Skeletal muscle tissue (tissue), 4 donors: ENCODE measurements around the gene USH1C. TPM values are rescaled to one million over a fixed set of nuclear protein-coding genes. Genes with fewer than 3 reads are reported as not detected.
A peak's percentile ranks its signal among the peaks of the same experiment; 100 is the strongest.

Source experiments
- H3K27ac ChIP-seq: one replicate; pipeline ENCODE4 v1.7.0; 2013; ENCODE audit warnings: mild to moderate bottlenecking, low read depth, low read length, inconsistent platforms
- H3K27me3 ChIP-seq, 3 donors: one replicate each; pipeline ENCODE4 v1.7.0; 2013; ENCODE audit warnings: low read length in 3 of 3; ENCODE audit not compliant: control insufficient read depth in 3 of 3, insufficient read depth in 3 of 3
- H3K36me3 ChIP-seq, 3 donors: one replicate each; pipeline ENCODE4 v1.7.0; 2013; ENCODE audit warnings: low read length in 3 of 3; ENCODE audit not compliant: control insufficient read depth in 3 of 3, insufficient read depth in 3 of 3
- H3K4me1 ChIP-seq, 3 donors: one replicate each; pipeline ENCODE4 v1.7.0; 2013; ENCODE audit warnings: low read length in 3 of 3, mild to moderate bottlenecking in 3 of 3; ENCODE audit not compliant: control insufficient read depth in 3 of 3, insufficient read depth in 3 of 3
- H3K4me3 ChIP-seq, 3 donors: one replicate each; pipeline ENCODE4 v1.7.0; 2013; ENCODE audit warnings: low read length in 3 of 3
- H3K9ac ChIP-seq, 3 donors: one replicate each; pipeline ENCODE4 v1.7.0; 2013; ENCODE audit warnings: low read length in 3 of 3, mild to moderate bottlenecking in 3 of 3, moderate library complexity in 2 of 3, low read depth in 1 of 3
- H3K9me3 ChIP-seq, 3 donors: one replicate each; pipeline ENCODE4 v1.7.0; 2013; ENCODE audit warnings: low read length in 3 of 3; ENCODE audit not compliant: control insufficient read depth in 3 of 3
- total RNA-seq: library from RNA; depleted of rRNA; stranded (reverse); fragments of >200 nt; gene quantifications from one replicate; pipeline ENCODE4 v1.2.3, GENCODE V29; 2014
- donor health status: Osteomylitis.

Gene USH1C
- total RNA-seq, 1 donor from 2014 or later: not detected

DNA sequence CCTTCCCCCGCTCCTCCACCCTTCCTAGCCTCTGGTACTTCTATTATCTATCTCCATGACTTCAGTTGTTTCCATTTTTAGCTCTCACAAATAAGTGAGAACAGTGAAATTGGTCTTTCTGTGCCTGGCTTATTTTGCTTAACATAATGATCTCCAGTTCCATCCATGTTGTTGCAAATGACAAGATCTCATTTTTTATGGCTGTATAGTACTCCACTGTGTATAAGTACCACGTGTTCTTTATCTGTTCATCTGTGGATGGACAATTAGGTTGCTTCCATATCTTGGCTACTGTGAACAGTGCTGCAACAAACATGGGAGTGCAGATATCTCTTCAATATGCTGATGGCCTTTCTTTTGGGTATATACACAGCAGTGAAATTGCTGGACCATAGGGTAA lies 60.7 kb downstream of the USH1C start:
- H3K9ac ChIP-seq: no peak overlapping the region
- H3K4me1 ChIP-seq: peaks cover 0 to 4% (median 0%) of the 10 kb centered on the region in 3 donors
- H3K27me3 ChIP-seq: peaks cover 0 to 5% (median 2%) of the 10 kb centered on the region in 3 donors
- no peak overlapping the region for H3K27ac ChIP-seq
- H3K4me3 ChIP-seq: no peak overlapping the region
- no peaks in the 10 kb centered on the region for H3K9me3 ChIP-seq
- H3K36me3 ChIP-seq: no peaks in the 10 kb centered on the region

DNA sequence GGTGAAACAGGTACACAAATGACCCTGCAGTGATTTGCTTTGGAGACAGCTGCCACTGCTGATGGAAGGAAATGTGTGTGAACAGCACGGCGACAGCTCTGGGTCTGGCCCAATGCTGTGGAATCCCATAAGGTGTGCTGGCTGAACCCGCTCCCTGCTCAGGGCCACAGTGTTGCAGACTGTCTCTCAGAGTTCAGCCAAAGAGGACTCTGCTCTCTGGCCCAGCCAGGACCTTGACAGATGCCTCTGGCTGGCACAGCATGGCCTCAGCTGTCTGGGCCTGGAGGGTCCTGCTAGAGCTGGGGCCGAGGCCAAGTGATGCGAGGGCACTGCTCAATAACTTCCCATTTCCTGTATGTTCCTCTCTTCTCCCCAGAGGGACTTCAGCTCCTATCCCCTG lies 62.3 kb downstream of the USH1C start:
- Histone ChIP-seq H3K9ac (no peak overlapping the region), H3K27me3 (peaks cover 4 to 10% (median 9%) of the 10 kb centered on the region in 3 donors), H3K4me3 (no peak overlapping the region), H3K36me3 (no peaks in the 10 kb centered on the region), H3K9me3 (no peaks in the 10 kb centered on the region), H3K27ac (no peak overlapping the region), H3K4me1 (peaks cover 0 to 4% (median 0%) of the 10 kb centered on the region in 3 donors)

DNA sequence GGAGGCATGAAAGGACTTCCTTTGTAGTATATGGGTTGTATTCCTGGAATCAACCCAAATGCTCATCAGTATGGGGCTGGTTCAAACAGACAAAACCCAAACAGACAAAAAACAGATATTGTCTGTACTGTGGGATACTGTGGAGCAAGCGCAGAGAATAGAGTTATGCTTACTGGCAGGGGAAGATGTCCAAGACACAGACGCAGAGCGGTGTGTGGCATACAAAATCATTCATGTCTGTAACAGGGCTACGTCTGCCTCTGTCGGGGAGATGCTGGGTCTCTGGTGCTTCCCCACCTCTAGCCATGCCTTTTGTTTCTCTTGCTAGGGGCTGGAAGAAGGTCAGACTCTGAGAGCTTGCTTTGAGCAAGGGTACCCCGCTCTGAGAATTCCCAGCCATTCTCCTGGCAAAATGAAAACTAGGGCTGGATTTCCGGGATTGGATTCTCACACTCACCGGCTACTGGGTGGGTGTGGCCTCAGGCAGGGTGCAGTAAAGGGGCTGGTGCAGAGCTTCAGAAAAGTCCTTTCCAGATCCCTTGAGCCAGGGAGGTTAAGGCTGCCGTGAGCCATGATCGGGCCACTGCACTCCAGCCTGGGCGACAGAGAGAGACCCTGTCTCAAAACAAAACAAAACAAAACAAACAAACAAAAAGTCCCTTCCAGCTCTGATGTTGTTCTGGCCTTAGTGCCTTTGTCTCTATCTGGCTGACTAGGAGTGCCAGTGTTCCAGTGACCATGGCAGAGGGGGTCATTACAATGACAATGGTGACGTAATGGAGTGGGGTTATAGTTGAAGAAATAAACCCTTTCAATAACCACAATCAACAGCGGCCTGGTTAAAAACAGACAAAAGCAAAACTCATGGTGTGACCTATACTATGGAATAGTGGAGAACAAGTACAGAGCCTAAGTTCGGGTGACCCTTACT lies 64.7 kb downstream of the USH1C start:
- Histone ChIP-seq H3K36me3 (no peaks in the 10 kb centered on the region), H3K27me3 (peaks cover 19 to 26% (median 24%) of the 10 kb centered on the region in 3 donors)

DNA sequence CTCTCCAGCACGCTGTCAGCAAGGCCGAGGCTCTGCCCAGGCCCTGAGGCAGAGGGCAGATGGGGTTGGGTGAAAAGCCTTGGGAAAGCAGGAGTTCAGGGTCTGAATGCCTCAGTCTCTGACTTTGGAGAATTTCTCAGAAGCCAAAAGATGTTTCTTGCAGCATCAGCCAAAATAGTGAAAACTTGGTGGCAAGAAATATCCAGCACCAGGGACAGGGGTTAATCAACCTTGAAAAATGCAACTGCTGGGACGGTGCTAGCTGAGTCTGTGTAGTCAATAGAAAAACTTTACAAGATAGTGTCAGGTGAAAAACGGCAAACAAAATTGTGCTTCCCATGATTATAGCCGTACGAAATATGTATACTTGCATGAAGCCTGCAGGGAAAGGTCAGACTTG lies 66.1 kb downstream of the USH1C start:
- Histone ChIP-seq H3K9ac (no peak overlapping the region), H3K27me3 (peaks cover 25 to 37% (median 26%) of the 10 kb centered on the region in 3 donors), H3K36me3 (no peaks in the 10 kb centered on the region), H3K4me3 (no peak overlapping the region), H3K27ac (no peak overlapping the region), H3K4me1 (peaks cover 7 to 10% (median 10%) of the 10 kb centered on the region in 3 donors), H3K9me3 (no peaks in the 10 kb centered on the region)

More for the DNA sequence above, 64.7 kb downstream of the USH1C start:
- Histone ChIP-seq H3K4me3 (peak overlapping the region in 1 of 3 donors; percentile 3), H3K9me3 (no peaks in the 10 kb centered on the region), H3K27ac (no peak overlapping the region), H3K9ac (no peak overlapping the region), H3K4me1 (peaks cover 7 to 10% (median 10%) of the 10 kb centered on the region in 3 donors)

DNA sequence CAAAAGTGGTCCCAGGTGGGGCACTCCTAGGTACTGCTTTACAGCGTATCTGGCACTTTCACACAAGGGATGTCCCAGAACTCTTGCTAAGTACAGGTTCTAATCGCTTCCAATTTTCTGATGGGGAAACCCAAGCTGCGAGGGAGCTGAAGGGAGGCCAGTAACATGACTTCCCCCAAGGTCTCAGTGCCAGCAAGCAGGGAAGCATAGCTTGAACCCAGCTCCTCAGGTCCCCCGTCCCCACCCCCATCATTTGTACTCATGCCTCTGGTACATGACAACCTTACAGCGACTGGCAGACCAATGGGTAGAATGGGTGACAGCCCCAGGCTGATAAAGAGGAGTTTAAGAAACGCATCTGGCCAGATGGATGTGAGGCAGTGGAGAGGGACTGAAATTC lies 66.9 kb downstream of the USH1C start:
- Histone ChIP-seq H3K9me3 (no peaks in the 10 kb centered on the region), H3K4me3 (no peak overlapping the region), H3K36me3 (no peaks in the 10 kb centered on the region), H3K27ac (no peak overlapping the region), H3K27me3 (peaks cover 26 to 37% (median 28%) of the 10 kb centered on the region in 3 donors), H3K9ac (no peak overlapping the region), H3K4me1 (peaks cover 7 to 10% (median 10%) of the 10 kb centered on the region in 3 donors)

DNA sequence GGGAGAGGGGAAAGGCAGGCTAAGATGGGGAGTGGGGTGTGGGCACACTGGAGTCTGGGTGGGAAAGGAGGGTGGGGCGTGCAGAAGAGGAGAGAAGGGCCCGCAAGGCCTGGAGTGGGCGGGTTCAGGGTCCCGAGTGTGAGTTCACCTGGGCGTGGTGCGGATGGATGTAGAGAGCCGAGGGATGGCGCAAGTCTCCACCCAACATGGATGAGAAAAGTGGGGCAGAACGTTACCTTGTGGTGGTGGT lies 67.2 kb downstream of the USH1C start:
- no peak overlapping the region for H3K4me3 ChIP-seq
- H3K9me3 ChIP-seq: no peaks in the 10 kb centered on the region
- H3K36me3 ChIP-seq: no peaks in the 10 kb centered on the region
- peaks cover 26 to 37% (median 28%) of the 10 kb centered on the region in 3 donors for H3K27me3 ChIP-seq
- no peak overlapping the region for H3K9ac ChIP-seq
- H3K4me1 ChIP-seq: peaks cover 7 to 10% (median 10%) of the 10 kb centered on the region in 3 donors
- H3K27ac ChIP-seq: no peak overlapping the region

DNA sequence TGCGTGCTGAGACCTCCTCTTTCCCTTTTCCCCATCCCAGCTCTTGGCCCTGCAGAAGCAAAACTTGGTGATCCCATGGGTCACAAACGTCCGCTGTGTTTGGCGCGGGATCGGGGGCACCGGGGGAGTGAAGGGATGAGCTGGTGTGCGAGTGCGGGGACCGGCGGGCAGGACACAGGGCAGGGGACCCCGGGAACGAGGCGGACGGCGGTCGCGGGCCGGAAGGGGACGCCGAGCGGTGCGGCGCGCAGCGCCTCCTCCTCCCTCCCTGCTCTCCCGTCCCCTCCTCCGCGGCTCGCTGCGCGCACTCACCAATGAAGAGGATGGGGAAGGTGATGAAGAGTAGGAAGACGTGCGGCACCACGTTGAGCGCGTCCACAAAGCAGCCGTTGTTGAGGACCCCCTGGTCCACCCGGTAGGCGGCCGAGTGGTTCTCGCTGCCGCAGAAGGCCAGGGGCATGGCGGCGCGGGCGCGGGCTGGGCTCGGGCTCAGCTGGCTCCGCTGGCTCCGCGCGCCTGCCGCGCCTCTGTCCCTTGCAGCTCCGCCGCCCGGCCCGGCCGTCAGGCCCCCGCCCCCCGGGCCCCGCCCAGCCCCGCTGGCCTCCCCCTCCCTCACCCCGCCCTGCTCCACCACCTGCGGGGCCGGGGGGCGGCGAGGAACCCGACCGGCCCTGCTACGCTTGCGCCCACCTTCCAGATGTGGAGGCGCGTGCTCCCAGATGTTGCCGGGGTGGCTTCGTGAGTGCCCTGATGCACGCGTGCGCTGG lies 67.7 kb downstream of the USH1C start, which contains the start of gene ABCC8:
ABCC8 (minus strand) TSS at position 529 of the 767 bp plus-strand sequence; CDS start at position 460, 69 bp downstream.
- Histone ChIP-seq H3K4me1 (peaks cover 7 to 10% (median 10%) of the 10 kb centered on the region in 3 donors), H3K27me3 (peaks cover 26 to 37% (median 28%) of the 10 kb centered on the region in 3 donors), H3K36me3 (no peaks in the 10 kb centered on the region), H3K27ac (no peak within 1 kb of the TSS), H3K9me3 (no peaks in the 10 kb centered on the region), H3K9ac (peak within 1 kb of the TSS; percentile 51 to 75 (median 69)), H3K4me3 (peak within 1 kb of the TSS; percentile 67 to 78 (median 74))

DNA sequence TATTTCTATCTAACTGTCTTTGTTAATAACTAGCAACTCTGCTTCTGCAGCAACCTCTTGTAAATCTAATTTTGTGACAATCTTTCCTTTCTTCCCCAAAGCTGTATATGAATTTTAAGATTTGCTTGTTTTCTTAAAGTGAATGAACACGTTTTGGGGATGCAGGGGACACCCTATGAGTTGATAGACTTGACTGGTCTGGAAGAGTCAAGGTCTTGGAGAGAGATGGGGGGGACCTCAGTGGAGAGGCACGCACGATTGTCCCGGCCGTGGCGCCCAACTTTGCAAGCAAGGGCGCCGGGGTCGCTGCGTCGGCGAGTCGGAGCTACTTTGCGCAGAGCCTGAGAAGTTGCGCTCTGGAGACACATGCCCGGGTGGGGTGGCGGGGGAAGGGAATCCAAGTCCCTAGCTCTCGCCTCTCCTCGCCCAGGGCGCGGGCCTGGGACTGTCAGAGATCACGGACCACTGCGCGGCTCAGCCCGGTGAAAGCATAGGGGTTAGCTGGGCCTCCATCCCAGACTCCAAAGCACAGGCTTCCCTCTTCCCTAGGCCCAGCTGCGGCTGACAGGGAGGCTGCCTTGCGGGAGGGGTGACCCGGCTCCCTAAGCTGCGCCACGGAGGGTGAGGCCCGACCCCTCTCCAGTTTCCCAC lies 68.4 kb downstream of the USH1C start:
- no peaks in the 10 kb centered on the region for H3K36me3 ChIP-seq
- peak overlapping the region; percentile 67 to 78 (median 74) for H3K4me3 ChIP-seq
- H3K27me3 ChIP-seq: peaks cover 26 to 41% (median 28%) of the 10 kb centered on the region in 3 donors
- H3K27ac ChIP-seq: no peak overlapping the region
- peaks cover 7 to 10% (median 10%) of the 10 kb centered on the region in 3 donors for H3K4me1 ChIP-seq
- no peaks in the 10 kb centered on the region for H3K9me3 ChIP-seq
- peak overlapping the region; percentile 51 to 75 (median 69) for H3K9ac ChIP-seq

DNA sequence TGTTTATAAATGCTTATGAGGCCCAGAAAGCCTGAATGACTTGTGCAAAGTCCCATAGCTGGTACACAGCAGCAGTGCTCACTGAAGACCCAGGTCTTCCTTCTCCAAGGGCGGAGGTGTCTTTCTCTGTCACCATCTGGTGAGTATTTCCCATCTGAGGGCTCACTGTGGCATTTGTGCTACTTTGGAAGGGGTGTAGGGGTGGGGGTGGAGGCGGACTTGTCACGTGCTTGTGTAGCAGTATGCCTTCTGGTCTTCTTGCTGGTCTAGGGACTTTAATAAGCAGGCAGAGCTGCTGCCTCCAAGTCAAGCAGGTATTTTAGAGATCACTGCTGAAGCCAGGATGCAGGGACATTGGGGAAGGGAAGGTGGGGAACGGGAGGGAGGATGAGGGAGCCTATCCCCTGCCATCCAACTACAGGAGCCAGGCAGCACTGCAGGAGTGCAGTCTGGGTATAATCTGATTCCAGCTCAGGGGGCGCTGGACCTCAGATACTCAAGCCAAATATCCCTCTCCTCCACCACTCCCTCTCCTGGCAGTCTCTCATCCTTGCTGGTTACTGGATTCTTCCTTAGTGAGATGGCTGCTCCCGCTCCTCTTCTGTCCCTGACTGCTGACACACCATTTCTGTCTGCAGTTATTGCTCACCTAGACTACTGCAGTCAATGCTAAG lies 71.0 kb downstream of the USH1C start:
- Histone ChIP-seq H3K36me3 (no peaks in the 10 kb centered on the region), H3K27me3 (peaks cover 23 to 41% (median 26%) of the 10 kb centered on the region in 3 donors), H3K9ac (no peak overlapping the region), H3K9me3 (no peaks in the 10 kb centered on the region), H3K4me1 (peaks cover 6 to 10% (median 7%) of the 10 kb centered on the region in 3 donors), H3K4me3 (no peak overlapping the region), H3K27ac (no peak overlapping the region)
